ENCODE measurements around the gene LTBP2. TPM values are rescaled to one million over a fixed set of nuclear protein-coding genes. Genes with fewer than 3 reads are reported as not detected.

Gene LTBP2
- polyA plus RNA-seq, 1 experiment, result 41.1 TPM

GRCh38 chr14:74486164-74486563 is 125.9 kb downstream of the LTBP2 start:
- Histone ChIP-seq H3K36me3 (ENCODE audit: control insufficient read depth, insufficient read depth, low read length) (peaks cover 2% of the 10 kb centered on the region; the same call in 1 of the 2 replicates), H3K27me3 (ENCODE audit: control insufficient read depth, insufficient read depth, low read length) (no peaks in the 10 kb centered on the region), H3K4me3 (ENCODE audit: low read depth, low read length) (no peak overlapping the region)
- TF ChIP-seq, protein P1, sequence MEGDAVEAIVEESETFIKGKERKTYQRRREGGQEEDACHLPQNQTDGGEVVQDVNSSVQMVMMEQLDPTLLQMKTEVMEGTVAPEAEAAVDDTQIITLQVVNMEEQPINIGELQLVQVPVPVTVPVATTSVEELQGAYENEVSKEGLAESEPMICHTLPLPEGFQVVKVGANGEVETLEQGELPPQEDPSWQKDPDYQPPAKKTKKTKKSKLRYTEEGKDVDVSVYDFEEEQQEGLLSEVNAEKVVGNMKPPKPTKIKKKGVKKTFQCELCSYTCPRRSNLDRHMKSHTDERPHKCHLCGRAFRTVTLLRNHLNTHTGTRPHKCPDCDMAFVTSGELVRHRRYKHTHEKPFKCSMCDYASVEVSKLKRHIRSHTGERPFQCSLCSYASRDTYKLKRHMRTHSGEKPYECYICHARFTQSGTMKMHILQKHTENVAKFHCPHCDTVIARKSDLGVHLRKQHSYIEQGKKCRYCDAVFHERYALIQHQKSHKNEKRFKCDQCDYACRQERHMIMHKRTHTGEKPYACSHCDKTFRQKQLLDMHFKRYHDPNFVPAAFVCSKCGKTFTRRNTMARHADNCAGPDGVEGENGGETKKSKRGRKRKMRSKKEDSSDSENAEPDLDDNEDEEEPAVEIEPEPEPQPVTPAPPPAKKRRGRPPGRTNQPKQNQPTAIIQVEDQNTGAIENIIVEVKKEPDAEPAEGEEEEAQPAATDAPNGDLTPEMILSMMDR (IDR thresholded peaks at IDR 0.05; ENCODE audit: insufficient read depth, low read depth, low read length), result no peak
- no peak for DNase-seq (ENCODE audit: low read depth)
- ChIA-PET CTCF (interaction anchor here (0.9 to 1.6 kb wide), 2 partner anchors 26 to 71 kb away, joined by 3 to 4 read pairs; no protein-coding TSS in a partner anchor), POLR2A (no interaction called here)

DNA sequence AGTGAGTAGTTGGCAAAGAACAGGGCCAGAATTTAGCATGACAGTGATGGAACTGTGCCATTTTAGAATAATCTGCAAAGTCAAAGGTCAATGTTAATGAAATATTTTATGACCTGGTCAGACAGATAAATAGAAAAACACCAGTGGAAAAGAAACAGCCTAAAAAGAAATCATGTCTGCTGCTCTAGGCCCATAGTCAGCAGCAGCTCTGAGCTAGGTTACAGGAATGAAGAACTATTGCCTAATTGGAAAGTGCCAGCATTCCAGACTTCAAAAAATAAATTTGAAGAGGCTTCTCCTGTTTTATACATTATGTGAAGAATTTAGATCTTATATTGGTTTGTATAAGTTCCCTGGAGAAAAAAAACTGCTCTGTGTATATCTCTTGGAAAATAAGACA is 128.7 kb downstream of the LTBP2 start:
- no peak overlapping the region for H3K4me3 ChIP-seq (ENCODE audit: low read depth, low read length)
- CTCF ChIA-PET, result interaction anchor here (1.0 to 2.4 kb wide), 2 partner anchors 24 to 120 kb away, joined by 4 to 8 read pairs; no protein-coding TSS in a partner anchor
- DNase-seq (ENCODE audit: low read depth), result no peak
- H3K27me3 ChIP-seq (ENCODE audit: control insufficient read depth, insufficient read depth, low read length), result no peaks in the 10 kb centered on the region
- POLR2A ChIA-PET, result no interaction called here
- TF ChIP-seq, protein P1 (IDR thresholded peaks at IDR 0.05; ENCODE audit: insufficient read depth, low read depth, low read length), result no peak
- peaks cover 2% of the 10 kb centered on the region; the same call in 1 of the 2 replicates for H3K36me3 ChIP-seq (ENCODE audit: control insufficient read depth, insufficient read depth, low read length)

GRCh38 chr14:74482571-74482970 is 129.5 kb downstream of the LTBP2 start:
- Histone ChIP-seq H3K36me3 (ENCODE audit: control insufficient read depth, insufficient read depth, low read length) (peaks cover 2% of the 10 kb centered on the region; the same call in 1 of the 2 replicates), H3K4me3 (ENCODE audit: low read depth, low read length) (no peak overlapping the region), H3K27me3 (ENCODE audit: control insufficient read depth, insufficient read depth, low read length) (no peaks in the 10 kb centered on the region)
- TF ChIP-seq, protein P1 (IDR thresholded peaks at IDR 0.05; ENCODE audit: insufficient read depth, low read depth, low read length), result no peak
- DNase-seq (ENCODE audit: low read depth), result no peak
- POLR2A ChIA-PET, result no interaction called here
- CTCF ChIA-PET, result interaction anchor here (1.0 to 2.4 kb wide), 3 partner anchors 22 to 120 kb away, joined by 3 to 8 read pairs (median 4); no protein-coding TSS in a partner anchor

DNA sequence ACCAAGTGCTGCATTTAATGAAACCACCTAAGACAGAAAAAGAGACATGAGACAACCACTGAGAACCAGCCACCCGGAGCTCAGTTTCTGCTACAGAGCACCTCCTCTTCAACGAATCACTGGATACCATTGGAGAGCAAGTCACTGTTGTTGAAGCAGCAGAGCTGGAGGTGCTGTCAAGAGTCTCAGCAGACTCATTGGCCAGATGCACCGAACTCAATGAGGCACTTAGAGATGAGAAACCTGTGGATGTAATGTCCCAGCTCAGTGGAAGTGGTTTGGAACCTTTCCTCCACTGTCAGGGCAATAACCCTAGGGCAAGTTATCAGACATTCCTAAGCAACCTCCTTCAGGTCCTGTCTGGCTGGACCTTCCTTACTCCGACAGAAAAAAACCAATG is 132.0 kb downstream of the LTBP2 start:
- POLR2A ChIA-PET, result no interaction called here
- Histone ChIP-seq H3K36me3 (ENCODE audit: control insufficient read depth, insufficient read depth, low read length) (peaks cover 2% of the 10 kb centered on the region; the same call in 1 of the 2 replicates), H3K4me3 (ENCODE audit: low read depth, low read length) (no peak overlapping the region), H3K27me3 (ENCODE audit: control insufficient read depth, insufficient read depth, low read length) (no peaks in the 10 kb centered on the region)
- CTCF ChIA-PET, result interaction anchor here (0.6 to 6.5 kb wide), 11 partner anchors 9 to 187 kb away, joined by 3 to 55 read pairs (median 9); no protein-coding TSS in a partner anchor
- DNase-seq (ENCODE audit: low read depth), result no peak
- TF ChIP-seq, protein P1 (IDR thresholded peaks at IDR 0.05; ENCODE audit: insufficient read depth, low read depth, low read length), result no peak

- DNase-seq (ENCODE audit: low read depth), result no peak
- TF ChIP-seq, protein P1 (IDR thresholded peaks at IDR 0.05; ENCODE audit: insufficient read depth, low read depth, low read length), result peak; percentile 80
- no peaks in the 10 kb centered on the region for H3K27me3 ChIP-seq (ENCODE audit: control insufficient read depth, insufficient read depth, low read length)
- peaks cover 1% of the 10 kb centered on the region; the same call in 1 of the 2 replicates for H3K36me3 ChIP-seq (ENCODE audit: control insufficient read depth, insufficient read depth, low read length)
- no peak overlapping the region for H3K4me3 ChIP-seq (ENCODE audit: low read depth, low read length)
- POLR2A ChIA-PET, result no interaction called here
- CTCF ChIA-PET, result interaction anchor here (0.8 to 6.5 kb wide), 17 partner anchors 11 to 185 kb away, joined by 3 to 55 read pairs (median 6); no protein-coding TSS in a partner anchor
Measured at GRCh38 chr14:74478996-74479635, 132.9 kb downstream of the LTBP2 start.
